ENCODE data around the gene TMEM131.

GRCh38 chr2:97997784-97998392, 2.1 kb upstream of the TMEM131 start:
- TF ChIP-seq, protein P1, sequence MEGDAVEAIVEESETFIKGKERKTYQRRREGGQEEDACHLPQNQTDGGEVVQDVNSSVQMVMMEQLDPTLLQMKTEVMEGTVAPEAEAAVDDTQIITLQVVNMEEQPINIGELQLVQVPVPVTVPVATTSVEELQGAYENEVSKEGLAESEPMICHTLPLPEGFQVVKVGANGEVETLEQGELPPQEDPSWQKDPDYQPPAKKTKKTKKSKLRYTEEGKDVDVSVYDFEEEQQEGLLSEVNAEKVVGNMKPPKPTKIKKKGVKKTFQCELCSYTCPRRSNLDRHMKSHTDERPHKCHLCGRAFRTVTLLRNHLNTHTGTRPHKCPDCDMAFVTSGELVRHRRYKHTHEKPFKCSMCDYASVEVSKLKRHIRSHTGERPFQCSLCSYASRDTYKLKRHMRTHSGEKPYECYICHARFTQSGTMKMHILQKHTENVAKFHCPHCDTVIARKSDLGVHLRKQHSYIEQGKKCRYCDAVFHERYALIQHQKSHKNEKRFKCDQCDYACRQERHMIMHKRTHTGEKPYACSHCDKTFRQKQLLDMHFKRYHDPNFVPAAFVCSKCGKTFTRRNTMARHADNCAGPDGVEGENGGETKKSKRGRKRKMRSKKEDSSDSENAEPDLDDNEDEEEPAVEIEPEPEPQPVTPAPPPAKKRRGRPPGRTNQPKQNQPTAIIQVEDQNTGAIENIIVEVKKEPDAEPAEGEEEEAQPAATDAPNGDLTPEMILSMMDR (conservative IDR thresholded peaks at IDR 0.05; ENCODE audit: low read length): no peak
- TF ChIP-seq EZH2phosphoT487 (IDR thresholded peaks at IDR 0.05; ENCODE audit: borderline replicate concordance, low read depth, low read length): no peak
